Left lung (tissue), 10 donors: ENCODE results near the gene TMUB1. TPM values are rescaled to one million over a fixed set of nuclear protein-coding genes. Genes with fewer than 3 reads are reported as not detected.

Source experiments
- ATAC-seq: fragments of 200-7000 bp; cut with Tn5 transposase; one replicate; pipeline ENCODE4 v1.9.1; 2020; ENCODE audit warnings: moderate library complexity
- DNase-seq, 4 donors: peaks; one replicate each; pipeline ENCODE4 v3.0.0-alpha.2; 2013 to 2020
- H3K27ac ChIP-seq, 2 donors: fragments of 200-600 bp; sonication (generic) in 1 of 2; one replicate each; pipeline versions ENCODE4 v1.5.0 to v1.8.0; 2020 to 2021
- H3K27me3 ChIP-seq, 2 donors: fragments of 200-600 bp; sonication (generic) in 1 of 2; one replicate each; pipeline versions ENCODE4 v1.5.0 to v1.8.0; 2020 to 2021
- H3K36me3 ChIP-seq, 2 donors: fragments of 200-600 bp; sonication (generic) in 1 of 2; one replicate each; pipeline versions ENCODE4 v1.5.0 to v1.8.0; 2020 to 2021
- H3K4me1 ChIP-seq, 2 donors: fragments of 200-600 bp; one replicate each; pipeline ENCODE4 v1.8.0; 2021
- H3K4me3 ChIP-seq, 2 donors: fragments of 200-600 bp; sonication (generic) in 1 of 2; one replicate each; pipeline versions ENCODE4 v1.5.0 to v1.8.0; 2020 to 2021; ENCODE audit warnings: mild to moderate bottlenecking in 1 of 2
- H3K9me3 ChIP-seq, 2 donors: fragments of 200-600 bp; sonication (generic) in 1 of 2; one replicate each; pipeline versions ENCODE4 v1.5.0 to v1.8.0; 2020 to 2021
- CTCF ChIP-seq, 2 donors: fragments of 200-600 bp; sonication (generic) in 1 of 2; IDR thresholded peaks; one replicate each; pipeline versions ENCODE4 v1.5.0 to v1.8.0; 2021; ENCODE audit warnings: antibody characterized with exemption in 2 of 2
- intact Hi-C, 2 donors: fragments of 100-400 bp; cut with DNase I; formaldehyde crosslinking; loops; one replicate each; pipeline versions ENCODE4 v1.11.2 to v1.14.2; 2022
- polyA plus RNA-seq, 6 donors: library from polyadenylated mRNA; unstranded; fragments of 120-200 nt; gene quantifications; one replicate each; pipeline ENCODE4 v1.2.1, GENCODE V29; 2013; ENCODE audit not compliant: insufficient read length in 6 of 6
- total RNA-seq, 2 donors: library from RNA; stranded (reverse); fragmentation: NEBNext Ultra II Directional; extraction: Animal tissue kit (Norgen Biotek cat#: 25700); gene quantifications; one replicate each; pipeline ENCODE4 v1.2.1, GENCODE V29; 2021
- donor health status: DM: no; HTN: yes; CAD: no.
- donor health status: DM: no; HTN: no; CAD: no.

The TMUB1 gene
- total and polyA plus RNA-seq, 8 donors, result 21.2 to 49.1 (median 24.5) TPM

GRCh38 chr7:151077705-151078232, 5.5 kb downstream of the TMUB1 start:
- no peak for ATAC-seq
- Histone ChIP-seq H3K27ac (no peak overlapping the region), H3K4me3 (no peak overlapping the region), H3K36me3 (peaks cover 5 to 46% of the 10 kb centered on the region in 2 donors), H3K27me3 (no peaks in the 10 kb centered on the region), H3K9me3 (no peaks in the 10 kb centered on the region), H3K4me1 (peaks cover 35 to 46% of the 10 kb centered on the region in 2 donors)
- intact Hi-C loops, result no loop called here
- no peak for TF ChIP-seq CTCF (IDR thresholded peaks at IDR 0.05)
- no peak for DNase-seq

DNA sequence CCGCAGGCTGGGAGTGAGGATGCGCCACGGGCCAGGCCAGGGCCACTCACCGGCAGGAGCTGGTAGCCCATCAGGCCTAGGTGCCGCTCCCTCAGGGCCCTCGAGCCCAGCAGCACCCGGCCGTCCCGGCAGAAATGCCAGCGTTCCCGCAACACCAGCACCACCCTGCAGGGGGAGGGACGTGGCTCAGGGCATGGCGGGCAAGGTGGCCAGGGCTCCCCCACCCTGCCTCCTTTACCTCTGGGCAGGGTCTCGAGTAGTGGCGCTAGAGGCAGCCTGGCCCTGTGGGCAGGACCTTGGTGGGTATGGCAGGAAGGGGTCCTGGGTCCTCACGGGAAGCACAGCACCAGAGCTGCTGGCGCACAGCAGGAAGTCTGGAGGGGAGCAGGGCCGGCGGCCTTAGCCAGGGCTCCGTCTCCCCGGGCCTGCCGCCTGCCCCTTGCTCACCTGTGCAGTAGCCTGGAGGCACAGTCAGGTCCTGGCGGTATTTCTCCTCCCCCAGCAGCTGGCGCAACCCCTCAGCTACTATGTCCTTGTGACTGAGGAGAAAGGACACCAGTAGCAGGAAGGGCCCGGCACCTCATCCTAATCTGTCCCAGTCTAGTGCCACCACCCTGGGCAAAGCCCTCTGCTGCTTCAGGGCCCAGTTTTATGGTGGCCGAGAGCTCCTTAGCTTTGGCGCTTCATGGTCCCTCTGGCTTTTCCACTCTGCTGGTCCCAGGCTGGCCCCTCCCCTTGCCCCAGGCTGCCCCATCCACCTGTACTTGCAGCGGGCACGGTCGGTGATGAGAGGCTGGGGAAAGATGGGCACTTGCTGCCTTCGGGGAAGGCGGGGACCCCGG, 6.2 kb downstream of the TMUB1 start:
- Histone ChIP-seq H3K27ac (no peak overlapping the region), H3K9me3 (no peaks in the 10 kb centered on the region), H3K4me1 (peaks cover 29 to 40% of the 10 kb centered on the region in 2 donors), H3K36me3 (peaks cover 5 to 53% of the 10 kb centered on the region in 2 donors), H3K4me3 (no peak overlapping the region), H3K27me3 (no peaks in the 10 kb centered on the region)
- DNase-seq (peak in 1 of 4 donors; percentile 81), ATAC-seq (no peak)
- intact Hi-C loops, result no loop called here
- TF ChIP-seq CTCF (IDR thresholded peaks at IDR 0.05), result no peak

- TF ChIP-seq CTCF (IDR thresholded peaks at IDR 0.05), result no peak
- intact Hi-C loops, result no loop called here
- Histone ChIP-seq H3K27me3 (no peaks in the 10 kb centered on the region), H3K4me1 (peaks cover 18 to 29% of the 10 kb centered on the region in 2 donors), H3K4me3 (no peak overlapping the region), H3K36me3 (peaks cover 5 to 64% of the 10 kb centered on the region in 2 donors), H3K9me3 (no peaks in the 10 kb centered on the region), H3K27ac (no peak overlapping the region)
- no peak for DNase-seq
- ATAC-seq, result no peak
Measured at GRCh38 chr7:151075978-151076426, 7.3 kb downstream of the TMUB1 start.

- DNase-seq (no peak), ATAC-seq (no peak)
- intact Hi-C loops, result no loop called here
- Histone ChIP-seq H3K27ac (no peak overlapping the region), H3K4me1 (peaks cover 16 to 27% of the 10 kb centered on the region in 2 donors), H3K4me3 (no peak overlapping the region), H3K9me3 (no peaks in the 10 kb centered on the region), H3K27me3 (no peaks in the 10 kb centered on the region), H3K36me3 (peaks cover 5 to 68% of the 10 kb centered on the region in 2 donors)
- TF ChIP-seq CTCF (IDR thresholded peaks at IDR 0.05), result no peak
Measured at GRCh38 chr7:151075662-151075971, 7.7 kb downstream of the TMUB1 start.

- Histone ChIP-seq H3K36me3 (peaks cover 5 to 74% of the 10 kb centered on the region in 2 donors), H3K9me3 (no peaks in the 10 kb centered on the region), H3K27me3 (no peaks in the 10 kb centered on the region), H3K4me1 (peaks cover 16 to 25% of the 10 kb centered on the region in 2 donors), H3K27ac (no peak overlapping the region), H3K4me3 (no peak overlapping the region)
- ATAC-seq, result no peak
- TF ChIP-seq CTCF (IDR thresholded peaks at IDR 0.05), result no peak
- intact Hi-C loops, result no loop called here
- DNase-seq, result no peak
Measured at GRCh38 chr7:151074817-151075661, 8.3 kb downstream of the TMUB1 start.
